HepG2 (cell line): ENCODE measurements around the gene MAP2K1. TPM values are rescaled to one million over a fixed set of nuclear protein-coding genes. Genes with fewer than 3 reads are reported as not detected.

ENCODE experiments used
- FUBP1 ChIP-seq: sonication (generic); formaldehyde crosslinking; IDR thresholded peaks from 2 replicates; pipeline ENCODE4 v1.5.1; 2020; ENCODE audit warnings: missing genetic modification reagents, mild to moderate bottlenecking, borderline replicate concordance
- GTF3A ChIP-seq: sonication (generic); formaldehyde crosslinking; conservative IDR thresholded peaks from 2 replicates; pipeline ENCODE4 v1.4.0; 2020; ENCODE audit warnings: mild to moderate bottlenecking, missing genetic modification reagents
- KLF16 ChIP-seq, 2 experiments: sonication (generic) in 1 of 2; formaldehyde crosslinking in 1 of 2; IDR thresholded peaks; 2 replicates each; pipeline versions ENCODE4 v1.6.1 to v1.8.0; 2016 to 2023; ENCODE audit warnings: missing genetic modification reagents in 2 of 2, missing compliant biosample characterization in 1 of 2
- MTERF4 ChIP-seq: sonication (generic); formaldehyde crosslinking; IDR thresholded peaks from 2 replicates; pipeline ENCODE4 v1.8.0; 2023; ENCODE audit warnings: mild to moderate bottlenecking, missing genetic modification reagents
- NR2F1 ChIP-seq, 2 experiments: fragments of 450-650 bp in 1 of 2; formaldehyde crosslinking in 1 of 2; IDR thresholded peaks; 2 replicates each; pipeline versions ENCODE4 v1.5.0 to v1.6.1; 2016 to 2020; ENCODE audit warnings: mild to moderate bottlenecking in 1 of 2, missing compliant biosample characterization in 1 of 2, missing genetic modification reagents in 1 of 2, moderate library complexity in 1 of 2
- PAWR ChIP-seq: sonication (generic); formaldehyde crosslinking; IDR thresholded peaks from 2 replicates; pipeline ENCODE4 v1.4.0; 2020; ENCODE audit warnings: missing genetic modification reagents, mild to moderate bottlenecking, borderline replicate concordance
- SAFB2 ChIP-seq: sonication (generic); formaldehyde crosslinking; IDR thresholded peaks from 2 replicates; pipeline ENCODE4 v1.5.1; 2020; ENCODE audit warnings: missing genetic modification reagents, low read depth, mild to moderate bottlenecking, borderline replicate concordance
- STAT6 ChIP-seq: sonication (generic); formaldehyde crosslinking; IDR thresholded peaks from 2 replicates; pipeline ENCODE4 v1.4.0; 2020; ENCODE audit warnings: missing genetic modification reagents, mild to moderate bottlenecking, borderline replicate concordance
- ZBTB39 ChIP-seq: sonication (generic); formaldehyde crosslinking; IDR thresholded peaks from 2 replicates; pipeline ENCODE4 v1.5.0; 2020; ENCODE audit warnings: missing genetic modification reagents
- ZHX1 ChIP-seq: sonication (generic); formaldehyde crosslinking; IDR thresholded peaks from 2 replicates; pipeline ENCODE4 v1.8.1; 2022; ENCODE audit warnings: low read depth, mild to moderate bottlenecking, missing genetic modification reagents
- ZNF253 ChIP-seq: sonication (generic); formaldehyde crosslinking; IDR thresholded peaks from 2 replicates; pipeline ENCODE4 v1.8.0; 2022; ENCODE audit warnings: mild to moderate bottlenecking, missing genetic modification reagents, borderline replicate concordance
- ZNF335 ChIP-seq: sonication (generic); formaldehyde crosslinking; IDR thresholded peaks from 2 replicates; pipeline ENCODE4 v1.4.0; 2020; ENCODE audit warnings: missing genetic modification reagents
- ZNF501 ChIP-seq: sonication (generic); formaldehyde crosslinking; IDR thresholded peaks from 2 replicates; pipeline ENCODE4 v1.5.1; 2020; ENCODE audit warnings: mild to moderate bottlenecking, moderate library complexity, missing genetic modification reagents
- ZNF713 ChIP-seq: sonication (generic); formaldehyde crosslinking; IDR thresholded peaks from 2 replicates; pipeline ENCODE4 v1.4.0; 2020; ENCODE audit warnings: mild to moderate bottlenecking, missing genetic modification reagents
- polyA plus RNA-seq, 8 experiments: library from polyadenylated mRNA; depleted of rRNA in 3 of 8; stranded (reverse) in 7 of 8; unstranded in 1 of 8; fragments of >200 nt; fragmentation: Illumina TruSeq in 4 of 8; extraction: Trizol in 4 of 8; gene quantifications; 2 replicates each; pipeline versions ENCODE4 v1.2.1 to v1.2.3, GENCODE V29; 2011 to 2016; ENCODE audit warnings: low read depth in 4 of 8, missing spikeins in 1 of 8, mixed read lengths in 1 of 8; ENCODE audit not compliant: insufficient read depth in 1 of 8
- total RNA-seq, 5 experiments: library from RNA; depleted of rRNA; stranded (reverse); fragments of >200 nt; fragmentation: Illumina TruSeq; extraction: Trizol; gene quantifications; 2 replicates each; pipeline ENCODE4 v1.2.3, GENCODE V29; 2016; ENCODE audit warnings: low read depth in 1 of 5

Gene MAP2K1
- total and polyA plus RNA-seq, 2 of the 13 experiments (the other 11 are each of a cell fraction or from before 2014, with no cell fraction given) = 24.1 to 49.2 TPM

DNA sequence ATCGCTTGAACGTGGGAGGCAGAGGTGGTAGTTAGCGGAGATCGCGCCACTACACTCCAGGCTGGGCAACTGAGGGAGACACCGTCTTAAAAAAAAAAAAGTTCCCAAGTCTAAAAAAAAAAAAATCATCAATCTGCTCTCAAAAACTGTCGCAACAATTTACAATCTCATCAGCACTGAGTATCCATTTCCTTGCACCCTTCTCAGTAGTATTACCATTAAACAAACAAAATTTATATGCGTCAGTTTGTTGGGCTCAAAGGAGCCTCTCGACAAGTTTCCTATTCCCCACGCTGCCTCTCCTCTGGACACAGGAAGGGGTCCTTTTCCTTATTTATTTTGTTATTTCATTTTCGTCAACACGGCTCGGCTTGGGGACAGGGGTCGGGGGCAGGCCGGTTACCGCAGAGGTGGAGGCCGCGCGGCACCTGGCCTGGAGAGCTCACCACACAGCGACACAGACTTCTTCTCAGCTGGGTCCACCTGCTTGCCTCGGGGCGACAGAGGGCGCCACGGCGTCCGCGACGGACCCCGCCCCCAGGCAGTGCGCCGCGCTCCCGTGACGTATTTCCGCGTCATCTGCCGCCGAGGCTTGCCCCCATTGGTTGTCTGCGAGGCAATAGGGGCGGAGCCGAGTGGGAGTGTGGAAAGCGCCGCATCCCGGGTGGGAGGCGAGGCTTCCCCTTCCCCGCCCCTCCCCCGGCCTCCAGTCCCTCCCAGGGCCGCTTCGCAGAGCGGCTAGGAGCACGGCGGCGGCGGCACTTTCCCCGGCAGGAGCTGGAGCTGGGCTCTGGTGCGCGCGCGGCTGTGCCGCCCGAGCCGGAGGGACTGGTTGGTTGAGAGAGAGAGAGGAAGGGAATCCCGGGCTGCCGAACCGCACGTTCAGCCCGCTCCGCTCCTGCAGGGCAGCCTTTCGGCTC is at the start of gene MAP2K1 (continued):
- TF ChIP-seq ZNF253 (CRISPR knock-in tag) (no peak), MTERF4 (CRISPR knock-in tag) (0 out of 2 replicates have a peak, but pooled peaks have one; percentile 11), ZNF501 (CRISPR knock-in tag) (peak; percentile 51; the same call in 1 of the 2 replicates), ZNF335 (CRISPR knock-in tag) (0 out of 2 replicates have a peak, but pooled peaks have one; percentile 62), PAWR (CRISPR knock-in tag) (no peak), ZHX1 (CRISPR knock-in tag) (peak; percentile 98), ZNF713 (CRISPR knock-in tag) (no peak), KLF16 (CRISPR knock-in tag; IDR thresholded peaks at IDR 0.05) (peak in 1 of 2 experiments; percentile 92; a peak in 2 of 4 replicates), GTF3A (no peak), ZBTB39 (CRISPR knock-in tag) (no peak), SAFB2 (CRISPR knock-in tag) (no peak), NR2F1 (CRISPR knock-in tag; IDR thresholded peaks at IDR 0.05) (no peak), FUBP1 (CRISPR knock-in tag) (no peak), STAT6 (CRISPR knock-in tag) (no peak)
